SIG-M5 (cell line): ENCODE data around the gene ZBED2.
"Not testable (repeated sequence)": the region's sequence is repeated elsewhere in the genome, so short reads cannot be mapped to it uniquely, and the experiment has no call there.

Experiments
- DNase-seq: peaks from one replicate; lab custom pipeline; 2025; lab: John Stamatoyannopoulos, UW

Gene ZBED2, protein sequence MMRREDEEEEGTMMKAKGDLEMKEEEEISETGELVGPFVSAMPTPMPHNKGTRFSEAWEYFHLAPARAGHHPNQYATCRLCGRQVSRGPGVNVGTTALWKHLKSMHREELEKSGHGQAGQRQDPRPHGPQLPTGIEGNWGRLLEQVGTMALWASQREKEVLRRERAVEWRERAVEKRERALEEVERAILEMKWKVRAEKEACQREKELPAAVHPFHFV

GRCh38 chr3:111595232-111595631, at the start of gene ZBED2:
ZBED2 (minus strand) TSS chr3:111595346; CDS start chr3:111594201, 1,145 bp downstream.
- DNase-seq = no peak

DNA sequence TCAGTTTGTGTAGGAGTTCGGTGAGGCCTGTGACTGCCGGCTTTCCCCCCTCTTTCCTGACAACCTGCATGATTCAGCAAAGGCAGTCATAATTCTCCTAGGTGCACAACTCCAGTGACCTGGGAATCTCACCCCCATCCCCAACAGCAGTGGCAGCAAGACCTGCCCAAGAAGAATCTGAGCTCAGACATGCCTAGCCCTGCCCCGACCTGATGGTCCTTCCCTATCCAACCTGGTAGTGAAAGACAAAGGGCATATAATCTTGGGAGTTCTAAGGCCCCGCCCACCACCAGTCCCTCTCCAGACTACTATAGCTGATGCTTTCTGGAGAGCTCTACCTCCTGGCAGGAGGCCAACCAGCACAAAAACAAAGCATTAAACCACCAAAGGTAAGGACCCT, 44.2 kb upstream of the ZBED2 start:
- DNase-seq = no peak

DNA sequence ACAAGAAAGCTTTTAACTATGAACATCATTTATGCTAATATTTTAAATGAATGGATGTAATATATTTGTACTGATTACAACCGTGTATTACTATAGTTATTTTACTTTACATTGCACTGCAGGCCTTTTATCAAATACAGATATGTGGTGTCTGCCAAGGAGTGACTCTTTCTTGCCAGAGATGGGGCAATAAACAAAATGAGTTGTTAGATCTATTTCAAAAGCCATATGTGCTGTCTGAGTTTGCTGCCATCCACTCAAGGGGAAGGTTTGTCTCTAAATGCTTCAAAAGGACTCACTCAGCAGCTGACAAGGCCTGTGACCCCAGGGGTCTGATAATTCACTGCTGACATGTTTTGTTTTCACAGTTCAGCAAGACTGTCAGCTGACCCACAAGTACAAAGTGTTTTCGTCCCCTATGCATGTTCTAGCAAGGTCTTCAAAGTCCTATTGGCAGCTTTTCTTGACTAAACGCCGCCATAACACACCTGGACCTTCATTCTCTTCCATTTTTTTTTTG, 41.3 kb upstream of the ZBED2 start:
- DNase-seq = no peak

- no peak for DNase-seq
These were observed 40.3 kb upstream of the ZBED2 start for GRCh38 chr3:111635403-111635802.

DNA sequence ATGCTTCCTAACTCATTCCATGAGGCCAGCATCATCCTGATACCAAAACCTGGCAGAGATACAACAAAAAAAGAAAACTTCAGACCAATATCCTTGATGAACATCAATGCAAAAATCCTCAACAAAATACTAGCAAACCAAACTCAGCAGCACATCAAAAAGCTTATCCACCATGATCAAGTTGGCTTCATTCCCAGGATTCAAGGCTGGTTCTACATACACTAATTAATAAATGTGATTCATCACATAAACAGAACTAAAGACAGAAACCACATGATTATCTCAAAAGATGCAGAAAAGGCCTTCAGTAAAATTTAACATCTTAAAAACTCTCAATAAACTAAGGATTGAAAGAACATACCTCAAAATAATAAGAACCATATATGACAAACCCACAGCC, 35.5 kb upstream of the ZBED2 start:
- not testable (repeated sequence) for DNase-seq

DNA sequence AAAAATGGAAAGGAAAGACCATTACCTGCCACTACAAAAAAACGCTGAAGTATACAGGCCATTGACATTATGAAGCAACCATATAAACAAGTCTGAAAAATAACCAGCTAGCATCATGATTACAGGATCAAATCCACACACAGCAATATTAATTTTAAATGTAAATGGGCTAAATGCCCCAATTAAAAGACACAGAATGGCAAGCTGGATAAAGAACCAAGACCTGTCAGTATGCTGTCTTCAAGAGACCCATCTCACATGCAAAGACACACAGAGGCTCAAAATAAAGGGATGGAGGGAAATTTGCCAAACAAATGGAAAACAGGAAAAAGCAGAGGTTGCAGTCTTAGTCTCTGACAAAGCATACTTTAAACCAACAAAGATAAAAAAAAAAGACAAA, 33.9 kb upstream of the ZBED2 start:
- not testable (repeated sequence) for DNase-seq

- no peak for DNase-seq
These were observed 31.9 kb upstream of the ZBED2 start for GRCh38 chr3:111627092-111627491.

GRCh38 chr3:111621535-111621934, 26.4 kb upstream of the ZBED2 start:
- no peak for DNase-seq

- no peak for DNase-seq
These were observed 24.7 kb upstream of the ZBED2 start for GRCh38 chr3:111619833-111620232.

DNA sequence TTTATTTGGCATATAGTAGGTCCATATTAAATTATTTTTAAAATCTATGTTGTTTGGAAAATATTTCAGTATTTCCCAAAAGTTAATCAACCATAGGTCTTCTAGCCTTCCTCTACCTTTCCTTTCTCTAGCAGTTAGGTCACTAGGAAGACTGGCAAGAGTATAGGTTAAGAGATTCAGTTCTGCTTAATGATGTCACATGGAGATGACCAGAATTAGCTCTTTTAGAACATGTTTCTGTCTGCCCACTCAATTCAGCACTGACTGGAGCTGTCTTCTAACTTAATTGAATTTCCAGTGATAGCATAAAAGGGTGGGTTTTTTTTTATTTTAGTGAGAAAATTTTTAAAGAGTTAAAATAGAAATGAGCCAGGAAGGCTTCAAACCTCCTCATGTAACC, 23.8 kb upstream of the ZBED2 start:
- no peak for DNase-seq

GRCh38 chr3:111617912-111618601, 22.9 kb upstream of the ZBED2 start:
- DNase-seq = no peak

- DNase-seq = no peak
These were observed 22.3 kb upstream of the ZBED2 start for GRCh38 chr3:111617406-111617805.

GRCh38 chr3:111616417-111617105, 21.4 kb upstream of the ZBED2 start:
- DNase-seq = no peak

GRCh38 chr3:111615880-111616279, 20.7 kb upstream of the ZBED2 start:
- DNase-seq = no peak

DNA sequence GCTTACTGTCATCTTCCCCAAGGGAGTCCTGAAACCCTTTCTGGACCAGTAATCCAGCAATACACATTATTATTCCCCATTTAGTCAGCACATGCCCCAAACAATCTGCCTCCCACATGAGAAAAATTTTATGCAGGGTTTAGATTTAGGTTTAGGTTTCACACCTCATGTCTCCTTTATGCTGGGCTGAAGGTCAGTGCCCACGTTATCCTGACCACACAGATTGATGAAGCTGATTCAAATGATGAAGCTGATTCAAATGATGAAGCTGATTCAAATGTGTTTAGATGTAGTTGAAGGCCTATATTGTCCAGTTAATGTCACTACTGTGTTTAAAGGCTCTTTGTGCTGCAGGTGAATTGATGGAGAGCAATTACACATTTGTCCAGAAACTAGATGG, 18.1 kb upstream of the ZBED2 start:
- no peak for DNase-seq

DNA sequence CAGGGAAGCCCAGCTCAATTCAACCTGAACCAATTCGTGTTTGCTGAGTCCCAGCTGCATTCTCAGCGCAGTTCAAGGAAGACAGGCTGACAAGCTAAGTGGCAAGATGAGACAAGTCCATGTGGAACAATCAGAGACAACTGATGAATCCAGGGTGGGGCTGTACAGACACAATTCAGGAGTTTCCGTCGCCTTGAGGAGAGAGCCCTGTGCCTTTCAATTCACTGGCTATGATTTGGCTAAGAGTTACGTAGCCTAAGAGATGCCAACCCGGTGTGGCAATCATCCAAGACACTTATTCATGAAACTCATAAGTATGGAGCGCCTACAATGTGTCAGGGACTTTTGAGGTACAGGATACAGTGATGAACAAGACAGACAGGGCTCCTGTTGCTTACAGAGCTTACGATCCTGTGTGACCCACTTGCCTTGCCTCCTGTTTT, 15.5 kb upstream of the ZBED2 start:
- no peak for DNase-seq

- DNase-seq = no peak
These were observed 15.0 kb upstream of the ZBED2 start for GRCh38 chr3:111610189-111610588.

DNA sequence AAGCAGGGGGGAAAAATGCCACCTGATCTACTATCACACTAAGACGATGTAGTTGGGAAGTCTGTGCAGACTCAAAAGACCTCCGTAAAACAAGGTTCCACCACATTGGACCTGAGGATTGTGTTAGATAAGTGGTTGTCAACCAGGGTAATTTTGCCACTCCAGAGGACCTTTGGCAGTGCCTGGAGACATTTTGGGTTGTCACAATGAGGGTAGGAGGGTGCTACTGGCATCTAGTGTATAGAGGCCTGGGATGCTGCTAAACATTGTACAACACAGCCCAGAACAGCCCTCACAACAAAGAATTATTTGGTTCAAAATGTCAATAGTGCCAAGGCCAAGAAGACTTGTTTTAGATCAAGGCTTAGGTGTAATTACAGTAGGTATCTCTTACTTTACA, 14.6 kb upstream of the ZBED2 start:
- DNase-seq = no peak

DNA sequence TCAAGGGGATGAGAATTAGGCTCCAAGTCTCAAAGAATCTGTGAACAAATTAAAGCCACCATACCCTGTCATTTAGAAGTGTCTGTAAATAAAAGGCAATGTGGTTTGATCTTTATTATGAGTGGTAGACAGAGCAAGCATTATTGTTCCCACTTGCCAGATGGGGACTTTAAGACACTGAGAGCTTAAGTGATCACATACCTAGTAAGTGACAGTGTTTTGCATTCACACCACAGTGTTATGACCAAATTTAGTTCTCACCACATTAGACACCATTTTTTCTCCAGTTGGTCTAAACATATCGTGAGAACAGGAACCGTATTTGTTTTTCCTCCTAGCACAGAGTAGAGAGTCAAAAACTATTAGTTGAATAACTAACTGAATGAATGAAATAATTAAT, 13.2 kb upstream of the ZBED2 start:
- DNase-seq = no peak

DNA sequence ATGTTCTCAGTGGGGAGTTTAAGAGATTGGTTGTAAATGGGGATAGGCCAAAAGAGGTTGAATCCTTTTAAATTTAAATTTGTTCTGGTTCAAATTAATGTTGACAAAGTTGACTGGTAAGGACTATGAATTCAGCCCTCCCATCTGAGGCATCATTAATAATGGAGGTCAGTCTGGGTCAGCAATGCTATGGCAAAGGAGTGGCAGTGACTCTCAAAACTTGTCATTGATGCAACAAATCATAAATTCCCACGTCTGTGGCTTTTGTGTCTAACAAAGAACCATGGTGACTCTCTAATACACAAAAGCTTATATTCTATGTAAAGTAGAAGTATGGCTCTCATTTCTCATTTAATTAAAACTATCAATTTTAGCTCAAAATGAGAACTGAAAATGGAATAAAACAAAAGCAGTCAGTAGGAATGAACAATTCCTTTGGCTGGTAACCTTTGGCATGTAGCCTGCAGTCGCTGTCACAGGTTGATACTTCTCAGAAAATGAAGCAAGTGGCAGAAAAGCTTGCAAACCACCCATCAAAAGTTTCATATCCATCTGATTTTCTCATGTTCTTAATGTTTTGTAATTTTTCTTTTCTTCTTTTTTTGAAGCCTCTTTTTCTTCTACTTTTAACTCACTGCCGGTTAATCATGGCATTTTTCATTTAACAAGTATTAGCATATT, 12.2 kb upstream of the ZBED2 start:
- DNase-seq = no peak

- no peak for DNase-seq
These were observed 10.3 kb upstream of the ZBED2 start for GRCh38 chr3:111605493-111605892.

DNA sequence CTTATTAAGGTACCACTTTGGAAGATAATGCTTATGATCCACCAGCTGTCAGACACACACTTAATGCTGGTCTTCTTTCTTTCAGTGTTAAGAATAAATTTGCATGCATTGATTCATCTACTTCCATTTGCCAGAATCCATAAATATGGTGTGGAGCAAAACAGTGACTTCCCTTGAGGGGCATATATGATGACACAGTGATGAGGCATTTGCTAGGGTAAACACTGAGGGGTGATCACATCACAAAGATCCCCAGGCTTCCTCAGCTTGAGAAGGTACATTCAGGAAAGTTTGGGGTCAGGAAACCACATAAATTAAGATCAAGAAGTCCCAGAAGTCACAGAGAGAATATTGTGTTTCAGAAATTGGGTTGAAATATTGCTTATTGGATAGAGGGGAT, 9.9 kb upstream of the ZBED2 start:
- no peak for DNase-seq
